Activated effector memory CD4-positive, alpha-beta T cell treated with anti-CD3 and anti-CD28 coated beads, Interleukin-2, amount 50 U/mL, for 16 hours (primary cell): ENCODE results near the gene MROH8.
A peak's percentile ranks its signal among the peaks of the same experiment; 100 is the strongest.
"Not testable (repeated sequence)": the region's sequence is repeated elsewhere in the genome, so short reads cannot be mapped to it uniquely, and the experiment has no call there.

Source experiments
- DNase-seq: peaks from one replicate; pipeline ENCODE4 v3.0.0-alpha.2; 2020

MROH8 gene

DNA sequence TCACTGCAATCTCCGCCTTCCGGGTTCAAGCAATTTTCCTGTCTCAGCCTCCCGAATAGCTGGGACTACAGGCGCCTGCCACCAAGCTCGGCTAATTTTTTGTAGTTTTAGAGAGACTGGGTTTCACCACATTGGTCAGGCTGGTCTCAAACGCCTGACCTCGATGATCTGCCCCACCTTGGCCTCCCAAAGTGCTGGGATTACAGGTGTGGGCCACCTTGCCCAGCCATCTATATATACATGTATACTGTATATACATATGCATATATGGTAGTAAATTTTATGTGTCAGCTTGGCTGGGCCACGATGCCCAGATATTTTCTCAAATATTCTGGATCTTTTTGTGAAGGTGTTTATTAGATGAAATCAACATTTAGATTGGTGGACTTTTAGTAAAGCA is 102.3 kb downstream of the MROH8 start:
- no peak for DNase-seq

- no peak for DNase-seq
Observed at GRCh38 chr20:37075932-37076685, 103.2 kb downstream of the MROH8 start.

DNA sequence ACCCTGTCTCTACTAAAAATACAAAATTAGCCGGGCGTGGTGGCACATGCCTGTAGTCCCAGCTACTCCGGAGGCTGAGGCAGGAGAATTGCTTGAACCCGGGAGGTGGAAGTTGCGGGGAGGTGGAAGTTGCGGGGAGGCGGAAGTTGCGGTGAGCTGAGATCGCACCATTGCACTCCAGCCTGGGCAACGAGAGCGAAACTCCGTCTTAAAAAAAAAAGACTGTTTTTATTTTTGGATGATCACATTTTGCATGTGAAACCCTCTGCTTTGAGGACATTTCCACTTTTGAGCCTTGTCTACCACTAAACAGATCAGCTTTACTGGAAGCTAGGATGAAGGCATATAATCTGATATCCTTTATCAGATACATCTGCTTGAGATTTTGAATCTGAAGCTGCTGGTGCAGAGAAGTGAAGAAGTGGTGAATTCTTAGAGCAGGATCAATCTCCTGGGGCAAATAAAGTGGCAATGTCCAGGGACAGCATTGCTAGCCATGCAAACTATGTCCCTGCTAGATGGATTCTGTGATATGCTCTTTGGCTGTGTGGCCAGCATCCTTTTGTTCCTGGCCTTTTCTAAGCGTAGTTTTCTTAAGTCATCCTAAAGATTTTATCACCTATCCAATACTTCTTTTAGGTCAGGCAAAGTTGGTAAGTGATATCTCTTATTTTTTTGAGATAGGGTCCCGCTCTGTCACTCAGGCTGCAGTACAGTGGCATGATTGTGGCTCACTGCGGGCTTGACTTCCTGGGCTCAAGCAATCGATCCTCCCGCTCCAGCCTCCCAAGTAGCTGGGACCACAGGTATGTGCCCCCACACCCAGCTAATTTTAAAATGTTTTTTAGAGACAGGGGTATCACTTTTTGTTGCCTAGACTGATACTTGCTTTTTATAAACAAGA is 106.8 kb downstream of the MROH8 start:
- no peak for DNase-seq

DNA sequence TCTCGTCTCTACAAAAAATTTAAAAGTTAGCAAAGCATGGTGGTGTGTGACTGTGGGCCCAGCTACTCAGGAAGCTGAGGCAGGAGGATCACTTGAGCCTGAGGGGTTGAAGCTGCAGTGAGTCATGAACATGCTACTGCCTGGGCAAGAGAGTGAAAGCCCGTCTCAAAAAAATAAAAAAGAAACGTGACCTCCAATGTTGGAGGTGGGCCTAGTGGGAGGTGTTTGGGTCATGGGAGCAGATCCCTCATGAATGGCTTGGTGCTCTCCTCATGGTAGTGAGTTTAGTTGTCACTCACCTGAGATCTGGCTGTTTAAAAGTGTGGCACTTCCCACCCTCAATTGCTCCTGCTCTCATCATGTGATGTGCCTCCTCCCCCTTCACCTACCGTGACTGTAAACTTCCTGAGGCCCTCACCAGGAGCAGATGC is 107.9 kb downstream of the MROH8 start:
- DNase-seq: peak; percentile 70

DNA sequence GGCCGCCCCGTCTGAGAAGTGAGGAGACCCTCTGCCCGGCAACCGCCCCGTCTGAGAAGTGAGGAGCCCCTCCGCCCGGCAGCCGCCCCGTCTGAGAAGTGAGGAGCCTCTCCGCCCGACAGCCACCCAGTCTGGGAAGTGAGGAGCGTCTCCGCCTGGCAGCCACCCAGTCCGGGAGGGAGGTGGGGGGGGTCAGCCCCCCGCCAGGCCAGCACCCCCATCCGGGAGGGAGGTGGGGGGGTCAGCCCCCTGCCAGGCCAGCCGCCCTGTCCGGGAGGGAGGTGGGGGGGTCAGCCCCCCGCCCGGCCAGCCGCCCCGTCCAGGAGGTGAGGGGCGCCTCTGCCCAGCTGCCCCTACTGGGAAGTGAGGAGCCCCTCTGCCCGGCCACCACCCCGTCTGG is 109.8 kb downstream of the MROH8 start:
- not testable (repeated sequence) for DNase-seq

DNA sequence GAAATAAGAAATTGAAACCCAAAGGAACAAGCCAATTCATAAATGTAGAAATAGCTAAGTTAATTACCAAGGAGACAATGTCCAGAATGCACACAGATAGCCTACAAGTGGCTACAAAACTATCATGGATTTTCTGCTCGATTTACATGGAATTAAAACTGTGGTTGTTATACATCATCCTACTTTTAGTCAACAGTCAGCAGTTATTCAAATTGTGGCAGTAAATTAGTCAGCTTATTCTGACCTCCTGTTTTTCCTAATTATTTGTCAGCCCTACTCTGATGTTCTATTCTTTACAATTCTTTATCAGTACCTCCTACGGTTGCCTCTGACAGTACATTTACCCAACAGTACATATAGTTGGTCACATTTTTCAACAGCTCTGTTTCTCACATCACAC is 113.2 kb downstream of the MROH8 start:
- DNase-seq: no peak

DNA sequence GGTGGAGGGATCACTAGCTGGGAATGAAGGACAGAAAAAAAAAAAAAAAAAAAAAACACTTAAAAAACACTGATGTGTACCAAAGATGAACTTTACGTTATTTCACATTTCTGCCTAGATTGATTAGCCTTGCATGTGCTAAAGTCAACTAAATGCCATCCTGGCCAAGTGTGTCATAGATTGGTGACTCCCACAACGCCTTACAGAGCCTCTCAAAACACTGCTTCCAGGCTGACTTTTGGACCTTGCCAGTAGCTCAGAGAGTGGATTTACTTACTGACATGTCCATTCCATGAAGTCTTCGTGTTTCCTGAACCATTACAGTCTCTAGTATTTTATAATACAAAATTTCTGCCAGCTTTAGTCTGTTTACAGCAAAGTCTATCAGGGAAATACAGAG is 124.1 kb downstream of the MROH8 start:
- no peak for DNase-seq

DNA sequence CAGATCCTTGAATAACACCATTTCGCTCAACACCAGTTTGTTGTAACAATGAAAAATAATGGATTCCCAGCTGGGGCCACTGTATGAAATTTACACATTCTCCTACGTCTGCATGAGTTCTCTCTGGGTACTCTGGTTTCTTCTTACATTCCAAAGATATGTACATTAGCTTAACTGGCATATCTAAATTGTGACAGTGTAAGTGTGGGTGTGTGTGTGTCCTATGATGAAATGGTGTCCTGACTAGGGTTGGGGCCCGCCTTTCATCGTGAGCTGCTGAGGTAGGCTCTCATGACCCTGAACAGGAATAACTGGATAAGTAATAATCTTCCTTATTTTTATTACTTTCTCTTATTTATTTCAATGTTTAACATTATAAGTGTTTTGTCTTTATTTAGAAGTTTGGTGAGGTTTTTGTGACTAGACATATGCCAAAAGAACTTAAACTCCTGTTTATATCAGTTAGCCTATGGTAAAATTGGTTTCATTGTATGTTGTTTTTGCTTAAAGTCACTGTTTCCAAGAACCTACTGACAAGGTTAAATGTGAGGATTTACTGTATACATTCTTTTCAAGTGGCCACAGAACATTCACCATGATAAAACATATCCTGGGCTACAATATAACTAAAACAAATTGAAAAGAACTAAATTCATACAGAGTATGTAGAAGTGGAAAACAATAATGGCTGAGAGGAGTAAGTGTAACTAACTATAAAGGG is 126.0 kb downstream of the MROH8 start:
- DNase-seq: no peak
